GM18498 (cell line): ENCODE measurements around the gene BACH2.
A peak's percentile ranks its signal among the peaks of the same experiment; 100 is the strongest.
"Not testable (repeated sequence)": the region's sequence is repeated elsewhere in the genome, so short reads cannot be mapped to it uniquely, and the experiment has no call there.

Source experiments
- ATAC-seq: cut with Tn5 transposase; IDR thresholded peaks from one replicate; pipeline ENCODE4 v1.9.1; 2021; ENCODE audit warnings: mild to moderate bottlenecking, moderate library complexity; ENCODE audit not compliant: unreplicated experiment

The BACH2 gene

DNA sequence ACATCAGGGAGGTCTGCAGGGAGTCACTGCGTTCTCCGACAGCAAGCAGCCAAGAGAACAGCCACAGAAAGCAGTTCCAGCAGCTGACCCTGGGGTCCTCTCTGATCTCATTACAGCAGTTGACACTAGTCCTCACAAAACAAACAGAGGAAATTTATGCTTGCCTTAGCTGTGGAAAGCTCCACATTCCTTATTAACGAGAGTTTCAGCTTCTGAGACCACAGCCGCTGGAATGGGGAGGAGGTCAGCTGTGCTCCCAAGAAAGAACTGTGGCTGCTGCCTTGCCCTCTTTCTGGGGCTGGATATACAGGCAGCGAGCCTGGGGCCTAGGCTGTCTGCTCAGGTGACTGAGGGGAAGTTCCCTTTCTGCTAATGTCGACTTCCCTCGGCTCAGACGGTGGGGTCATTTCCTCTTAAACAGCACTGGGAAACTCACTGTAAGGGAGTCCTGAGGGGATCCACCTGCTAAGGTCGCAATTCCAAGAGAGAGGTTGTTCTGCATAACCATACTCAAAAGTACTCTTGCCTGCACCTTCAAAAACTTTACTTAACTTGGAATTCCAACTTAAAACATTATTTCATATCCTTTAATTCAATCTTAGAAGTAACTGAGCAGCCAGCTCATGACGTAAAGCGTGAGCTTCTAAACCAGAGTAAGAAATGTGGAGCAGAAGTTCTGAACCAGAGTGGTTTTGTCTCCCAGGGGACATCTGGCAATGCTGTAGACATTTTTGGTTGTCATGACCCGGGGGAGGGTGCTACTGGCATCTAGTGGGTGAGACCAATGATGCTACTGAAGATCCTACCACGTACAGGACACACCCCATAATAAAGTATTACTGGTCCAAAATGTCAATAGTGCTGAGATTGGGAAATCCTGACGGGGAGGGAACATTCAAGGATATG, 80.3 kb downstream of the BACH2 start:
- ATAC-seq, result peak; percentile 70

DNA sequence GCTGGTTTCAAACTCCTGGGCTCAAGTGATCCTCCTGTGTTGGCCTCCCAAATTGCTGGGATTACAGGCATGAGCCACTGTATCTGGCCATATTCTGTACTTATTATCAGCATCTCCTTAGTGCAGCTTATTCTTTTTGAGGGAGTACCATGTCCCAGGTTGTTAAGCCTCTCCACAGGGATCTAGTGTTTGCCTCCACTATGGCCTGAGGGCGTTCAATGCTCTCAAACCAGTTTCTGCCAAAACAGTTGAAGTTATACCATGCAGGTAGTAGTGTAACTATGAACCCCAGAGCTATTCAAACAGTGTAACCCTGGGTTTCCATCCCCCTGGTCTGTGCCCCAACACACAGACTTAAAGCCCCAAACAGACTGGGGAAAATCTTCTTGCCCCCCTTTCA, 81.7 kb downstream of the BACH2 start:
- ATAC-seq, result no peak

GRCh38 chr6:90214461-90214860, 82.2 kb downstream of the BACH2 start:
- ATAC-seq, result no peak

DNA sequence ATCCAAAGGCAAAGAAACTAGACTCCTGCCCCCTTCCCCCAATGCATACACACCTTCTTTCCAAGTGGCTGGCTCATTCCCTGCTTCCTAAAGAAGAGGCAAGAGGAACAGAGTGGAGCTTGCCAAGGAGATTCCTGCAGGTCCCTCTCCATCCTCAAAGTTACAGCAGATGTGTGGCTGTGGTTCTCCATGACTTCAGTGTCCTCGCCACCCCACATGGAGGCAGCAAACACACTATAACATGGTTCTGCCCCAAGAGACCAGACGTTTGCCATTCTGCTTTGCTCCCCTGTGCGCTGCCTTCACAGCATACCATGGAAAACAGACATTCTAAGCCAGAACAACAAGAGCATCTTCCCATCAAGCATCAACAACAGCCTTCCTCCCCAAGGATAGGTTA, 84.4 kb downstream of the BACH2 start:
- no peak for ATAC-seq

- no peak for ATAC-seq
These were observed 87.1 kb downstream of the BACH2 start for GRCh38 chr6:90209527-90209926.

DNA sequence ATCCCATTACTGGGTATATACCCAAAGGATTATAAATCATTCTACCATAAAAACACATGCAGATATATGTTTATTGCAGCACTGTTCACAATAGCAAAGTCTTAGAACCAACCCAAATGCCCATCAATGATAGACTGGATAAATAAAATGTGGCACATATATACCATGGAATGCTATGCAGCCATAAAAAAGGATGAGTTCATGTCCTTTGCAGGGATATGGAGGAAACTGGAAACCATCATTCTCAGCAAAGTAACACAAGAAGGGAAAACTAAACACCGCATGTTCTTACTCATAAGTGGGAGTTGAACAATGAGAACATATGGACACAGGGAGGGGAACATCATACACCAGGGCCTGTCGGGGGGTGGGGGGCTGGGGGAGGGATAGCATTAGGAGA, 88.0 kb downstream of the BACH2 start:
- not testable (repeated sequence) for ATAC-seq

GRCh38 chr6:90204327-90205056, 92.2 kb downstream of the BACH2 start:
- no peak for ATAC-seq

DNA sequence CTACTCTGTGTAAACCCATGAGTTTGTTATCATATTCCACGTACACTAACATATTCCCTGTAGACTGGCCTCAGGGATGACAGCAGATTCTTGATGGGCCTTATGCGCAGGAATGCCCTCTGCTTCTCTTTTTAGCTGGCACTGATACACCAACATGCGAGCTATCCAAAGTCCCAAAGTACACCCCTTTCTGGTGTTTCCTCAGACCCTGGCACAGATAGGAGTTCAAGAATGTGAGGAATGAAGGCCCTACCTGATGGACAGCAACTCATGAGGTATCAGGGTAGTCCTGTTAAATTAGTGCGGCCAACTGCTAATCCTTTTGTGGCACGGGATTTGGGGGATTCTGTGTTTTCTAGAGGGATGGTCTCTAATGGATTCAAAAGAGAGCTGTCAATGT, 93.0 kb downstream of the BACH2 start:
- no peak for ATAC-seq

- peak; percentile 79 for ATAC-seq
These were observed 94.5 kb downstream of the BACH2 start for GRCh38 chr6:90202156-90202555.

DNA sequence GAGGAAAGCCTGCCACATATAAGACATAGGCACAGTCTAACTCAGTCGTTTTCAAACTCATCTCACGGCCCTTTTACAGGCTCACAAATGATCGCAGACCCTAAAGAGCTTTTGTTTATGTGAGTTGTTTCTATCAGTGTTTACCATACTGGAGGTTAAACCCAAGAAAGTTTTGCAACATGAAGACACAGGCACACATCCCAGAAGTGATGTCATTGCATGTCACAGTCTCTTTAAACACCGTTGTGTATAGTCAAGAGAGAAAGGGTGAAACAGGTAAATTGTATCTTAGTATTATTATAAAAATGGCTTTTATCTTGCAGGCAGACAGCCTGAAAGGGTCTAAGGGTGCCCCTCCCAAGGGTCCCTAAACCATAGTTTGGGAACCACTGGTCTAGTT, 96.7 kb downstream of the BACH2 start:
- no peak for ATAC-seq

DNA sequence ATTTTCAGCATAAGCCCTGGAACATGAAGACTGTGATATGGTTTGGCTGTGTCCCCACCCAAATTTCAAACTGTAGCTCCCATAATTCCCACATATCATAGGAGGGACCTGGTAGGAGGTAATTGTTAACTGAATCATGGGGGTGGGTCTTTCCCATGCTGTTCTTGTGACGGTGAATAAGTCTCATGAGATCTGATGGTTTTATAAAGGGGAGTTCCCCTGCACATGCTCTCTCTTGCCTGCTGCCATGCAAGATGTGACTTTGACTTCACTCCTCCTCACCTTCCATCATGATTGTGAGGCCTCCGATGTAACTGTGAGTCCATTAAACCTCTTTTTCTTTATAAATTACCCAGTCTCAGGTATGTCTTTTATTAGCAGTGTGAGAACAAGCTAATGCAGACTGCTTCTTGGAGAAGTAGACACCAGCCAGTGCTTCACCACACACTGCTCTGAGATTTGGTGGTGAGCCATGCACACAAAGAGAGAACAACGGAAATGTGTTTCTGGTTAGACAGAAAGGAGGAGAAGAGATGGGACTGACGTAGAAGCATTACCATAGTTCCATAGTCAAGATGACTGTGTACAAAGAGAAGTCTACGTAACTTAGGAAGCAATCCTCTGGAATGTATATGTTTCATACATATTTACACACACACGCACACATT, 97.8 kb downstream of the BACH2 start:
- no peak for ATAC-seq

- no peak for ATAC-seq
These were observed 98.7 kb downstream of the BACH2 start for GRCh38 chr6:90197854-90198496.

DNA sequence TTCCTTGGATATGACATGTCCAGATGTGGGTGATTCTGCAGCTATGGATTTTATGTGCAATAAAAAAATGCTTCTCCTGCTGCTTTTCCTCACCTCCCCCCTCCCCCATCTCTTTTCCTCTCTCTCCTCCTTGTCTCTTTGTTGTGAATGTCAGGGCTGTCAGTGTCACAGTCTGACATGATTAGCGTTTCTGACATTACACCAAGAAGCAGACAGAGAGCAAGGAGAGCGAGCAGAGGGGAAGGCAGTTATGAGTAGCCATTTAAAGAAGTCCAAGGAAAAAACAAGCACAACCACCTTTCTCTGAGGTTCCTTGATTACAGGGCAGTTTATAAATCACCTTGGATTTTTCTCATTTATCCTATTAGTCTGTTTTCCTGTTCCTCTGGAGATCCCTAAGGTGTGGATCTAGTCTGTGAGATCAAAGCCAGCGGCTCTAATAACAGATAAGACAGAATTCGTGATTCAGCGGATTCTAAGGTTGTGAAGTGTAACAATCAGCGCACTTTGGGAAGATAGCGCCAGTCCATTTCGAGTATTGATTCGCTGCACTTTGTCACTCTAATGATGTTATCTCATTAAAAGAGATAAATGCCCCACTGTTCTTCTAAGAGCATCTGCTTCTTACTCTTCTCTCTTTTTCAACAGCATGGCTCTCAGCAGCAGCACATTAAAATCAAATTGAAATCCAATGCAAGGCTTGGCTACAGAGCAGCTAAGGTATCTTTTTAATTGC, 101.4 kb downstream of the BACH2 start:
- no peak for ATAC-seq

DNA sequence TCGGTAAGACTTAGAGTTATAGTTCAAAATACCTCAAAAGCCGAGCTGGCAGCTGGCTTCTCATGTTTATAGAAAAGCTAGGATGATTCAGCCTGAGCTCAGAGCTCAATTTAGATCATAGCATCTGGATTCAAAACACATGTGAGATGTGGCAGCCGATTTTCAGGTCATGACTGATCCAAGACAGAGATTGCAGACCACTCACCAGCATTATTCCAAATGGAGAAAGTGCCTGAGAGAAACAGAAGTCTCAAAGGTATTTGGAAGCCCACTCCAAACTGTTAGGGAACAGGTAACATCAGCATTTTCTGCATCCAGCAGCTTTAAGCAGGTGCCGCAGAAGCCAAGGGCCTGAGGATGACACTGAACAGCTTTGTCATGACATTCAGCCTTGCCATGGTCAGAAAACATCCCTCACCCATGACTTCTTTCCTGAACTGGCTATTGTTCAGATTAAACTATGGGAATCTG, 102.2 kb downstream of the BACH2 start:
- ATAC-seq, result no peak

GRCh38 chr6:90193359-90193758, 103.3 kb downstream of the BACH2 start:
- ATAC-seq, result no peak

- no peak for ATAC-seq
These were observed 103.8 kb downstream of the BACH2 start for GRCh38 chr6:90192857-90193256.

DNA sequence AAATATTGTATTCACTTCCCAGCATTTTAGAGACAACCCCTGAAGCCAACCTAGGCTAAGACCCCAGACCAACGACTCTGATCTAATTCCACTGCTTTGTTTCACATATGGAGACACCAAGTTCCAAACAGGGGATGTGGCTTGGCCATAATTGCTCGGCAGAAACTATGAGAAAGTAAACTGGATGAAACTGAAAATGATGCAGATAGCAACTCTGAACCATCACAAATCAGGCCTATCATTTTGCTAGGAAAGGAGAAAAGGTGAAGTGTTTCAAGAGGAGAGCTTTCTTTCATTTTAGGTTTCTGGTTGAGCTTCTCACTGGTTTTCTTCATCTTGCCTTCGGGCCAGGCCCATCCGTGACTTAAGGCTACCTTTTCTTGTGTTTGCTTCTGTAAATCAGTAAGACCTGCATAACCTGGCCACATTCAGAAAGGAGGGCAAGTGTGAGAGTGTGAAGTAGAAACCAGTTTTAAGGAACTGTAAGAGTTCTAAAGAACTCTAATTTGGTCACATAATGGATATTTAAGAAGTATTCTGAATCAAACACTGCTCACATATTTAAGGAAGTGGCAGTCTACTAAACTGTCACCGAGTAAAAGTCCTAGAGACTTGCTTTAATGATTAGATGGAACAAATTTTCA, 105.8 kb downstream of the BACH2 start:
- ATAC-seq, result peak; percentile 75

- ATAC-seq, result no peak
These were observed 106.5 kb downstream of the BACH2 start for GRCh38 chr6:90190131-90190530.

DNA sequence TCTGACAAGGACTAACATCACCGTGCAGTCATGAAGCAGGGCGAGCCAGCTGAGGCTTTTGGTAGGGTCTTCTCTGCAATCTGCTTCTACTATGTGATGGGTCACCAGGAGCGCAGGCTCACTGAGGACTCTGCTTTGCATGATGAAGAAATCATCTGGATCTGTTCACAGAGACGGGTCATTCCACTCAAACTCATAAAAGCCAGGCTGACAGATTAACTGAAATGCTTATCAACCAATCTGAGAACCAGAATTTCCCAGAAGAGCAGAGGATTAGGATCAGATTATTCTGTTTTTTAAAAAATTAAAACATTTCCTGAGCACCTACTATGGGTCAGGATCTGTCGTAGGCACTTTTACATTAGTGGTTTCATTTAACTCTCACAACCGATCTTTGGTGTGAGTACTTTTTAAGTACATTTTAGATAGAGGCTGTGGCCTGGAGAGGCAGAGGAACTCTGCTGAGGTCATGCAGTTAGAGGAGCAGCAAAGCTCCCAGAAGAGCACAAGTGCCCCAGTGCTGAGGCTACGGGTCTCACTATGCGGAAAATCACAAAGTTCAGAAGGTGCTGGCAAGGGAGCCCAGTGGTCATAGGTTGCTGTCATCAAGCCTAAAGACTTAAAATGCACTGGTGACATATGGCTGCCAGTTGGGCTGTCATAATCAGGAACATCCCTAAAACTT, 109.1 kb downstream of the BACH2 start:
- no peak for ATAC-seq
